Measurements from ENCODE around the gene HPGDS.

DNA sequence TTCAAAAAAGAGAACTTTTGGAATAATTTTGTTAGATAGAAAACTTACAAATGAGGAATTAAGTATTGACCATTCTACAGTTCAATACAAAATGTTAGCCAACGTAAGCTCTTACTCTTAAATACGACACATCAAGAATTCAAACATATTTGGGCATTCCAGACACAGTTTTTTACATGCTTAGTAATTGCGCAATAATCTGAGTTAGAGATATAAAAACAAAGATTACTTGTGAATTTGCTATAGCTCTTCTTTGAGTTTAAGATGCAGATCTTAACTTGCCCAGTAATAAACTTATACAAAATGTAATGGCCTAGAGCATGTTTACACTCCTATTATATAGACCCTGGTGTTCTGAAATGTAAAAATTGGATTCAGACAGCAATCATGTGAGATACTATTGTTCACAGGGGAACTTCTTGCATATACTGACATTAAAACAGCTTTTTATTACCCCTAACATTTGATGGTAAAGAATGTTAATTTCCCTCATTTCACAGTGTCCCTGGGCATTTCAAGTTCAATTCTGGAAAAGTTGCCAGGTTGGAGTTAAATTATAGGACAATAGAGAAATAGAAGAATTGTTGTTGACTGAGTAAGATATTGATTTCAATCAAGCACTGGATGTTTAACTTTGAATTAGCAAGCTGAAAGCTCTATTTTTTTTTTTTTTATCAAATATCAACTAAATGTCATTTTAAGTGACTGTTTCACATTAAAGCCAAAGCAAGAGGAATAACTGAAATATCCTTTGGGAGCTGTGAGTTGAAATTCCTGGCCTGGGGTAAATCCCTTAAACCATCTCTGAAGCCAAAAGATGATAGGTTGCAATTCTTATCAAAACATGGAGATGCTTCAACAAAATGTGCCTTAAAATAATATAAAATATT is 910 bp downstream of the HPGDS start:
- TF ChIP-seq, protein P1, sequence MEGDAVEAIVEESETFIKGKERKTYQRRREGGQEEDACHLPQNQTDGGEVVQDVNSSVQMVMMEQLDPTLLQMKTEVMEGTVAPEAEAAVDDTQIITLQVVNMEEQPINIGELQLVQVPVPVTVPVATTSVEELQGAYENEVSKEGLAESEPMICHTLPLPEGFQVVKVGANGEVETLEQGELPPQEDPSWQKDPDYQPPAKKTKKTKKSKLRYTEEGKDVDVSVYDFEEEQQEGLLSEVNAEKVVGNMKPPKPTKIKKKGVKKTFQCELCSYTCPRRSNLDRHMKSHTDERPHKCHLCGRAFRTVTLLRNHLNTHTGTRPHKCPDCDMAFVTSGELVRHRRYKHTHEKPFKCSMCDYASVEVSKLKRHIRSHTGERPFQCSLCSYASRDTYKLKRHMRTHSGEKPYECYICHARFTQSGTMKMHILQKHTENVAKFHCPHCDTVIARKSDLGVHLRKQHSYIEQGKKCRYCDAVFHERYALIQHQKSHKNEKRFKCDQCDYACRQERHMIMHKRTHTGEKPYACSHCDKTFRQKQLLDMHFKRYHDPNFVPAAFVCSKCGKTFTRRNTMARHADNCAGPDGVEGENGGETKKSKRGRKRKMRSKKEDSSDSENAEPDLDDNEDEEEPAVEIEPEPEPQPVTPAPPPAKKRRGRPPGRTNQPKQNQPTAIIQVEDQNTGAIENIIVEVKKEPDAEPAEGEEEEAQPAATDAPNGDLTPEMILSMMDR (optimal IDR thresholded peaks at IDR 0.05 in 1 of 3, IDR thresholded peaks at IDR 0.05 in 1 of 3, conservative IDR thresholded peaks at IDR 0.05 in 1 of 3; ENCODE audit: extremely low read depth in 1 of 3, insufficient read depth in 2 of 3, low read length in 3 of 3) = no peak
- TF ChIP-seq EZH2 (IDR thresholded peaks at IDR 0.05; ENCODE audit: low read length) = no peak

Data from keratinocyte (primary cell).